K562 (cell line): ENCODE data around the gene TRAPPC5. TPM values are rescaled to one million over a fixed set of nuclear protein-coding genes. Genes with fewer than 3 reads are reported as not detected.
A peak's percentile ranks its signal among the peaks of the same experiment; 100 is the strongest.

Source experiments
- ATAC-seq: fragments of 200-7000 bp; cut with Tn5 transposase; 3 replicates; pipeline ENCODE4 v1.9.1; 2020; ENCODE audit warnings: moderate library complexity
- BruUV-seq: library from RNA; stranded (reverse); fragments of 400-500 nt; replicated peaks from 2 replicates; lab custom pipeline; 2021; lab: Mats Ljungman, UMichigan
- CTCF ChIA-PET: fragments of 300-600 bp; formaldehyde crosslinking; extraction: SDS; loops from one replicate; lab custom pipeline; 2021; ENCODE audit warnings: low intra/inter-chr PET ratio; lab: Yijun Ruan, JAX
- POLR2A ChIA-PET: fragments of 300-600, 350-650 bp; sonication (Branson Sonifier 250); formaldehyde crosslinking; extraction: SDS; loops from one replicate; lab custom pipeline; 2021; ENCODE audit warnings: antibody characterized with exemption, inconsistent platforms; lab: Yijun Ruan, JAX
- DNase-seq, 4 experiments: peaks; one replicate each; pipeline versions ENCODE4 v3.0.0 to v3.0.0-alpha.2; 2011 to 2018; ENCODE audit warnings: low spot score in 3 of 4, mixed read lengths in 3 of 4; ENCODE audit errors: extremely low read depth in 1 of 4
- FAIRE-seq: peaks from 2 replicates; lab custom pipeline; 2011; peaks lifted over from hg19 to GRCh38; lab: Jason Lieb, UNC
- H2AFZ ChIP-seq: 2 replicates; pipeline ENCODE4 v1.6.0; 2011; ENCODE audit warnings: low read depth, low read length, control low read depth, inconsistent platforms
- H3K27ac ChIP-seq: fragments of 200-600 bp; 3 replicates; pipeline ENCODE4 v1.8.0; 2011; ENCODE audit warnings: low read depth, mild to moderate bottlenecking, control low read depth, inconsistent platforms, low read length, moderate library complexity, mixed read lengths; ENCODE audit errors: extremely low read depth
- H3K27me3 ChIP-seq, 2 experiments: fragments of 300-600 bp in 1 of 2; 2 replicates in 1 of 2; 3 replicates in 1 of 2; pipeline versions ENCODE4 v1.6.0 to v1.8.0; 2011; ENCODE audit warnings: inconsistent platforms in 2 of 2, low read length in 2 of 2, mild to moderate bottlenecking in 1 of 2, mixed read lengths in 1 of 2, moderate library complexity in 1 of 2; ENCODE audit not compliant: control insufficient read depth in 2 of 2, insufficient read depth in 2 of 2
- H3K36me3 ChIP-seq: fragments of 300-600 bp; 3 replicates; pipeline ENCODE4 v1.8.0; 2011; ENCODE audit warnings: mild to moderate bottlenecking, low read length, inconsistent platforms; ENCODE audit not compliant: control insufficient read depth, insufficient read depth
- H3K4me1 ChIP-seq, 2 experiments: fragments of 200-600 bp in 1 of 2; replicated peaks in 1 of 2; 2 replicates in 1 of 2; 3 replicates in 1 of 2; pipeline versions ENCODE4 v1.5.1 to v1.8.0; 2011; ENCODE audit warnings: inconsistent platforms in 2 of 2, low read length in 2 of 2, mild to moderate bottlenecking in 1 of 2, mixed read lengths in 1 of 2, moderate library complexity in 1 of 2; ENCODE audit not compliant: control insufficient read depth in 2 of 2, insufficient read depth in 2 of 2
- H3K4me2 ChIP-seq: 2 replicates; pipeline ENCODE4 v1.6.1; 2011; ENCODE audit warnings: low read length, control low read depth, inconsistent platforms, mixed read lengths; ENCODE audit not compliant: insufficient read depth
- H3K4me3 ChIP-seq: fragments of 200-600 bp; sonication (generic), shearing (Covaris generic); 2 replicates; pipeline ENCODE4 v1.5.1; 2016; ENCODE audit warnings: control low read depth, inconsistent platforms
- H3K79me2 ChIP-seq: fragments of 200-600 bp; 3 replicates; pipeline ENCODE4 v1.8.0; 2011; ENCODE audit warnings: low read length, inconsistent platforms; ENCODE audit not compliant: control insufficient read depth, insufficient read depth
- H3K9ac ChIP-seq, 2 experiments: 2 replicates each; pipeline versions ENCODE4 v1.6.0 to v1.6.1; 2011; ENCODE audit warnings: low read depth in 2 of 2, low read length in 2 of 2, control low read depth in 1 of 2, inconsistent platforms in 1 of 2, mild to moderate bottlenecking in 1 of 2, mixed read lengths in 1 of 2; ENCODE audit not compliant: insufficient read depth in 1 of 2
- H3K9me1 ChIP-seq: one replicate; pipeline ENCODE4 v1.6.0; 2011; ENCODE audit warnings: inconsistent platforms, mild to moderate bottlenecking, low read length, moderate library complexity; ENCODE audit not compliant: control insufficient read depth, insufficient read depth
- H3K9me3 ChIP-seq: replicated peaks from 2 replicates; pipeline ENCODE4 v1.5.1; 2011; ENCODE audit warnings: low read depth, low read length, inconsistent platforms; ENCODE audit not compliant: control insufficient read depth, insufficient read depth
- H4K20me1 ChIP-seq: replicated peaks from 2 replicates; pipeline ENCODE4 v1.6.1; 2011; ENCODE audit warnings: low read length, inconsistent platforms, mixed read lengths; ENCODE audit not compliant: control insufficient read depth, insufficient read depth
- FOXP1 ChIP-seq: sonication (generic); formaldehyde crosslinking; IDR thresholded peaks from 2 replicates; pipeline ENCODE4 v1.8.0; 2022; ENCODE audit warnings: mild to moderate bottlenecking, missing genetic modification reagents
- ILK ChIP-seq: fragments of 450-650 bp; IDR thresholded peaks from 2 replicates; pipeline ENCODE4 v1.6.1; 2016; ENCODE audit warnings: missing genetic modification characterization, low read depth, mild to moderate bottlenecking, missing compliant biosample characterization, moderate library complexity, borderline replicate concordance
- KDM1A ChIP-seq, 2 experiments: fragments of 450-650 bp; IDR thresholded peaks; 2 replicates each; pipeline ENCODE4 v1.6.1; 2016; ENCODE audit warnings: mild to moderate bottlenecking in 2 of 2
- XRCC4 ChIP-seq: IDR thresholded peaks from one replicate; pipeline ENCODE4 v1.6.1; 2011; ENCODE audit not compliant: insufficient read depth, insufficient read length; ENCODE audit errors: extremely low read depth
- WGBS: fragments of 100-300 bp; shearing (Covaris generic); methylation state at CpG from one replicate; pipeline ENCODE4 v1.1.6; 2016; ENCODE audit warnings: low coverage, mixed read lengths; ENCODE audit not compliant: insufficient coverage; ENCODE audit errors: missing lambda C conversion rate; 5-methylcytosine and 5-hydroxymethylcytosine counted together
- in situ Hi-C: fragments of 300-500 bp; cut with MboI; formaldehyde crosslinking; loops from 4 replicates; pipeline ENCODE4 v1.15.0; 2018; ENCODE audit warnings: inconsistent platforms, mixed read lengths
- intact Hi-C: fragments of 100-400 bp; cut with micrococcal nuclease; formaldehyde crosslinking; loops from 2 replicates; pipeline ENCODE4 v1.14.2; 2022
- polyA plus RNA-seq, 8 experiments: library from polyadenylated mRNA; depleted of rRNA in 4 of 8; stranded (reverse) in 5 of 8; unstranded in 3 of 8; fragments of >200 nt; fragmentation: Nextera tagmentation in 2 of 8; fragmentation: Illumina TruSeq in 1 of 8; extraction: Ambion mirVana in 2 of 8; extraction: Trizol in 1 of 8; gene quantifications; 2 replicates each; pipeline versions ENCODE4 v1.2.1 to v1.2.3, GENCODE V29; 2011 to 2014; ENCODE audit warnings: inconsistent platforms in 1 of 8, missing spikeins in 1 of 8
- total RNA-seq, 7 experiments: library from RNA; depleted of rRNA in 6 of 7; stranded (reverse); fragments of >200 nt in 6 of 7; fragmentation: Illumina TruSeq in 2 of 7; extraction: Trizol in 2 of 7; gene quantifications; 2 replicates each; pipeline versions ENCODE4 v1.2.1 to v1.2.3, GENCODE V29; 2011 to 2021; ENCODE audit warnings: low replicate concordance in 1 of 7
- TF ChIP-seq, protein P1 (sequence below): IDR thresholded peaks from 2 replicates; pipeline ENCODE4 v1.6.1; 2011; ENCODE audit warnings: borderline replicate concordance, low read depth, mild to moderate bottlenecking, moderate library complexity, low read length; ENCODE audit not compliant: insufficient read depth, poor library complexity, severe bottlenecking
- TF ChIP-seq, protein P2 (sequence below), 2 experiments: IDR thresholded peaks; 2 replicates each; pipeline ENCODE4 v1.6.1; 2012; ENCODE audit warnings: improper control_type of control experiment in 2 of 2, low read depth in 2 of 2, low read length in 2 of 2, borderline replicate concordance in 1 of 2

The TRAPPC5 gene
- total and polyA plus RNA-seq, 9 of the 15 experiments (the other 6 are each of a cell fraction or from before 2014, with no cell fraction given) = 2.0 to 76.9 (median 29.3) TPM

DNA sequence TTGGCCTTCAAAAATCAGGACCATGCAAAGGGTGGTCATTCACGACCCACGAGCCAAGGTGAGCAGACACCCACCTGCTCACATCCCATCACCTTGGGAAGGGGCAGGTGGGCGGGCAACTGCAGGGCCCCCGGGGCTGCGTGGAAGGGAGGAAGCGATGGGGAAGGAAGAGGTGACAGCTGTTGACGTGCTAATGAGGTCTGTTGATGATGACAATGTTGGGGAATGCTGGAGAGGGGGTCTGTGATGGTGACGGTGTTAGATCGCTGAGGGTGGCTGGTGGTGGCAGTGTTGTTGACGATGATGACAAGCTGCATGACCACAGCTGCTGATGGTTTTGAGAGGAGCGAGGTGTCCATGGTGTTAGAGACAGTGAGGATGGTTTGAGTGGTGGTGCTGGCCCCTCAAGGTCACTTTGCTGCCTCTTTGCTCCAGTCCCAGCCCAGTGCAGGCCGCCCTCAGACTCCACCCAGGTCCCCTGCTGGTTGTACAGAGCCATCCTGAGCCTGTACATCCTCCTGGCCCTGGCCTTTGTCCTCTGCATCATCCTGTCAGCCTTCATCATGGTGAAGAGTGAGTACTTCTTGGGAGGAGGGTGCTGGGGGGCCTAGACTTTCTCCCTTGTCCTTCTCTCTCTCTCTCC, 2.8 kb upstream of the TRAPPC5 start:
- no peak for FAIRE-seq
- in situ Hi-C loops = loop anchor here (5.0 kb wide), 1 partner anchor 90 kb away; no protein-coding TSS in a partner anchor
- Histone ChIP-seq H3K9me1 (peaks cover 3% of the 10 kb centered on the region), H3K4me2 (no peak overlapping the region), H3K4me1 (peaks cover 10 to 26% of the 10 kb centered on the region in 2 experiments; a peak in 4 of 5 replicates), H3K9me3 (peaks cover 5% of the 10 kb centered on the region; the same call in 1 of the 2 replicates), H3K27ac (no peak overlapping the region), H3K4me3 (no peak overlapping the region), H2AFZ (no peak overlapping the region), H3K9ac (no peak overlapping the region), H3K36me3 (peaks cover 7% of the 10 kb centered on the region; the same call in 2 of the 3 replicates), H4K20me1 (no peaks in the 10 kb centered on the region), H3K27me3 (0 out of 5 replicates have a peak, but pooled peaks cover 0 to 8% of the 10 kb centered on the region in 2 experiments), H3K79me2 (peaks cover 15% of the 10 kb centered on the region; the same call in 2 of the 3 replicates)
- peak; percentile 44 for ATAC-seq
- POLR2A ChIA-PET = interaction anchor here (0.6 kb wide), 1 partner anchor 114 kb away, joined by 3 read pairs; no protein-coding TSS in a partner anchor
- CTCF ChIA-PET = interaction anchor here (0.6 to 1.3 kb wide), 3 partner anchors 84 to 122 kb away, joined by 4 to 9 read pairs (median 6); no protein-coding TSS in a partner anchor
- 10% methylated on average over 12 of the region's 12 CpGs for WGBS
- BruUV-seq = no TSS peak
- no peak for DNase-seq
- intact Hi-C loops = no loop called here
- no peak for TF ChIP-seq FOXP1 (CRISPR knock-in tag)
- TF ChIP-seq, protein P1, sequence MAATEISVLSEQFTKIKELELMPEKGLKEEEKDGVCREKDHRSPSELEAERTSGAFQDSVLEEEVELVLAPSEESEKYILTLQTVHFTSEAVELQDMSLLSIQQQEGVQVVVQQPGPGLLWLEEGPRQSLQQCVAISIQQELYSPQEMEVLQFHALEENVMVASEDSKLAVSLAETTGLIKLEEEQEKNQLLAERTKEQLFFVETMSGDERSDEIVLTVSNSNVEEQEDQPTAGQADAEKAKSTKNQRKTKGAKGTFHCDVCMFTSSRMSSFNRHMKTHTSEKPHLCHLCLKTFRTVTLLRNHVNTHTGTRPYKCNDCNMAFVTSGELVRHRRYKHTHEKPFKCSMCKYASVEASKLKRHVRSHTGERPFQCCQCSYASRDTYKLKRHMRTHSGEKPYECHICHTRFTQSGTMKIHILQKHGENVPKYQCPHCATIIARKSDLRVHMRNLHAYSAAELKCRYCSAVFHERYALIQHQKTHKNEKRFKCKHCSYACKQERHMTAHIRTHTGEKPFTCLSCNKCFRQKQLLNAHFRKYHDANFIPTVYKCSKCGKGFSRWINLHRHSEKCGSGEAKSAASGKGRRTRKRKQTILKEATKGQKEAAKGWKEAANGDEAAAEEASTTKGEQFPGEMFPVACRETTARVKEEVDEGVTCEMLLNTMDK = peak; percentile 7
- TF ChIP-seq ILK (tag) = no peak
- TF ChIP-seq KDM1A (IDR thresholded peaks at IDR 0.05) = 0 out of 4 replicates have a peak, but pooled peaks of 1 of the 2 experiments have one; percentile 26
- TF ChIP-seq, protein P2, sequence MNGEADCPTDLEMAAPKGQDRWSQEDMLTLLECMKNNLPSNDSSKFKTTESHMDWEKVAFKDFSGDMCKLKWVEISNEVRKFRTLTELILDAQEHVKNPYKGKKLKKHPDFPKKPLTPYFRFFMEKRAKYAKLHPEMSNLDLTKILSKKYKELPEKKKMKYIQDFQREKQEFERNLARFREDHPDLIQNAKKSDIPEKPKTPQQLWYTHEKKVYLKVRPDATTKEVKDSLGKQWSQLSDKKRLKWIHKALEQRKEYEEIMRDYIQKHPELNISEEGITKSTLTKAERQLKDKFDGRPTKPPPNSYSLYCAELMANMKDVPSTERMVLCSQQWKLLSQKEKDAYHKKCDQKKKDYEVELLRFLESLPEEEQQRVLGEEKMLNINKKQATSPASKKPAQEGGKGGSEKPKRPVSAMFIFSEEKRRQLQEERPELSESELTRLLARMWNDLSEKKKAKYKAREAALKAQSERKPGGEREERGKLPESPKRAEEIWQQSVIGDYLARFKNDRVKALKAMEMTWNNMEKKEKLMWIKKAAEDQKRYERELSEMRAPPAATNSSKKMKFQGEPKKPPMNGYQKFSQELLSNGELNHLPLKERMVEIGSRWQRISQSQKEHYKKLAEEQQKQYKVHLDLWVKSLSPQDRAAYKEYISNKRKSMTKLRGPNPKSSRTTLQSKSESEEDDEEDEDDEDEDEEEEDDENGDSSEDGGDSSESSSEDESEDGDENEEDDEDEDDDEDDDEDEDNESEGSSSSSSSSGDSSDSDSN (IDR thresholded peaks at IDR 0.05; ENCODE audit: borderline replicate concordance in 1 of 2, low read depth in 2 of 2, low read length in 2 of 2) = no peak
- TF ChIP-seq XRCC4 = no peak
